GM23338 (cell line): ENCODE measurements around the gene HOXC5.

ENCODE experiments used
- CREB1 ChIP-seq: fragments of 250-450 bp; sonication (Bioruptor Pico); IDR thresholded peaks from 2 replicates; pipeline ENCODE4 v1.5.0; 2020; ENCODE audit warnings: low read depth, mild to moderate bottlenecking, moderate library complexity
- EZH2 ChIP-seq: fragments of 200-600 bp; sonication (generic); IDR thresholded peaks from one replicate; pipeline ENCODE4 v1.8.0; 2017; ENCODE audit warnings: antibody characterized with exemption, mild to moderate bottlenecking, low read depth; ENCODE audit not compliant: unreplicated experiment
- EZH2phosphoT487 ChIP-seq: fragments of 200-600 bp; sonication (generic); IDR thresholded peaks from one replicate; pipeline ENCODE4 v1.8.1; 2018; ENCODE audit warnings: antibody characterized with exemption; ENCODE audit not compliant: unreplicated experiment
- JUNB ChIP-seq: IDR thresholded peaks from one replicate; pipeline ENCODE4 v1.6.1; 2016; ENCODE audit warnings: antibody characterized with exemption; ENCODE audit not compliant: unreplicated experiment
- NANOG ChIP-seq: IDR thresholded peaks from 2 replicates; pipeline ENCODE4 v1.6.1; 2016; ENCODE audit warnings: antibody characterized with exemption, borderline replicate concordance
- POLR2AphosphoS5 ChIP-seq: IDR thresholded peaks from 2 replicates; pipeline ENCODE4 v1.6.1; 2016; ENCODE audit warnings: antibody characterized with exemption, low read depth
- STAT1 ChIP-seq: IDR thresholded peaks from one replicate; pipeline ENCODE4 v1.6.1; 2016; ENCODE audit warnings: antibody characterized with exemption; ENCODE audit not compliant: unreplicated experiment
- ZNF331 ChIP-seq: fragments of 250-450 bp; sonication (Bioruptor Pico); IDR thresholded peaks from 2 replicates; pipeline ENCODE4 v1.5.0; 2020; ENCODE audit warnings: low read depth, mild to moderate bottlenecking, moderate library complexity
- TF ChIP-seq, protein P1 (sequence below), 2 experiments: fragments of 200-600 bp in 1 of 2; sonication (generic) in 1 of 2; conservative IDR thresholded peaks; 2 replicates each; pipeline versions ENCODE4 v1.5.1 to v1.6.1; 2016 to 2017; ENCODE audit warnings: antibody characterized with exemption in 2 of 2, low read depth in 2 of 2, mild to moderate bottlenecking in 2 of 2, moderate library complexity in 1 of 2
- TF ChIP-seq, protein P2 (sequence below): IDR thresholded peaks from 2 replicates; pipeline ENCODE4 v1.6.1; 2016; ENCODE audit warnings: antibody characterized with exemption
- TF ChIP-seq, protein P3 (sequence below): IDR thresholded peaks from one replicate; pipeline ENCODE4 v1.6.1; 2018; ENCODE audit warnings: antibody characterized with exemption; ENCODE audit not compliant: unreplicated experiment
- TF ChIP-seq, protein P4 (sequence below): fragments of 250-450 bp; sonication (Bioruptor Pico); IDR thresholded peaks from 2 replicates; pipeline ENCODE4 v1.5.0; 2020; ENCODE audit warnings: mild to moderate bottlenecking, moderate library complexity

DNA sequence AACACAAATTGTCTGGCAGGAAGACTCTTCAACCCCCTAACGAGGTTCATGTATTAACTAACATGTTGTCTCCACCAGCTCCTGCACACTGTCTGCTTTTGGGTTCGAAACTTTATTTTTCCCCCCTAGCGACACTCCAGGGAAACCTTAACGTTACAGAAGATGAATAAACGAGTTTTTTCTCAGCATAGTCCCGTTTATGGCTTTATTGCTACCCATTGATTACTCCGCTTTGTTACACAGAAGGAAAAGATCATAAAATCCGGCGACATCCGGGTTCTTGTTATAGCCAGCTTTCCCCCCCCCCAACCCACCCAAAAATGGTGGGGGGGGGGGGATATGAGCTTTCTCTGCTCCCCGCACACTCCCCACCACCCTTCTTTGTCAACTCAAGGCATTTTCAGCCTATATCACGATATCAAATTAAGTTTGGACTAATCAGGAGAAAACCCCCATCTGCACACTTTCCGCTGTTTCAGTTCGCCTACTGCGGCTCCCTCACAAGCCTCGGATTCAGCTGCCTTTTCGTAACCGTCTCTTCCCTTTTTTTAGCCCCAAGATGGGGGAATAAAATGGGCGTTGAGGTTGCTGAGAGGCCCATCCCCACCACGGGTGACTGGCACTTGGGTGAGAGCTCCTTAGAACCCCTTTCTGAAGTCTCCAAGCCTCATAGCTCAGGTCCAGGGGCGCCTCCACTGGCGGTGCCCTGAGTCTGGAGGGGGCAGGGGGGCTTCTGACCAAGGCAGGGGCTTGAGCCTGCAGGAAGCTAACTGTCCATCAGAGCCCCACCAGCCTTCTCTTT, 6.0 kb upstream of the HOXC5 start:
- TF ChIP-seq, protein P1, sequence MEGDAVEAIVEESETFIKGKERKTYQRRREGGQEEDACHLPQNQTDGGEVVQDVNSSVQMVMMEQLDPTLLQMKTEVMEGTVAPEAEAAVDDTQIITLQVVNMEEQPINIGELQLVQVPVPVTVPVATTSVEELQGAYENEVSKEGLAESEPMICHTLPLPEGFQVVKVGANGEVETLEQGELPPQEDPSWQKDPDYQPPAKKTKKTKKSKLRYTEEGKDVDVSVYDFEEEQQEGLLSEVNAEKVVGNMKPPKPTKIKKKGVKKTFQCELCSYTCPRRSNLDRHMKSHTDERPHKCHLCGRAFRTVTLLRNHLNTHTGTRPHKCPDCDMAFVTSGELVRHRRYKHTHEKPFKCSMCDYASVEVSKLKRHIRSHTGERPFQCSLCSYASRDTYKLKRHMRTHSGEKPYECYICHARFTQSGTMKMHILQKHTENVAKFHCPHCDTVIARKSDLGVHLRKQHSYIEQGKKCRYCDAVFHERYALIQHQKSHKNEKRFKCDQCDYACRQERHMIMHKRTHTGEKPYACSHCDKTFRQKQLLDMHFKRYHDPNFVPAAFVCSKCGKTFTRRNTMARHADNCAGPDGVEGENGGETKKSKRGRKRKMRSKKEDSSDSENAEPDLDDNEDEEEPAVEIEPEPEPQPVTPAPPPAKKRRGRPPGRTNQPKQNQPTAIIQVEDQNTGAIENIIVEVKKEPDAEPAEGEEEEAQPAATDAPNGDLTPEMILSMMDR (conservative IDR thresholded peaks at IDR 0.05; ENCODE audit: low read depth in 2 of 2): no peak
- no peak for TF ChIP-seq NANOG
- no peak for TF ChIP-seq CREB1 (CRISPR knock-in tag)
- TF ChIP-seq POLR2AphosphoS5: no peak
- TF ChIP-seq, protein P2, sequence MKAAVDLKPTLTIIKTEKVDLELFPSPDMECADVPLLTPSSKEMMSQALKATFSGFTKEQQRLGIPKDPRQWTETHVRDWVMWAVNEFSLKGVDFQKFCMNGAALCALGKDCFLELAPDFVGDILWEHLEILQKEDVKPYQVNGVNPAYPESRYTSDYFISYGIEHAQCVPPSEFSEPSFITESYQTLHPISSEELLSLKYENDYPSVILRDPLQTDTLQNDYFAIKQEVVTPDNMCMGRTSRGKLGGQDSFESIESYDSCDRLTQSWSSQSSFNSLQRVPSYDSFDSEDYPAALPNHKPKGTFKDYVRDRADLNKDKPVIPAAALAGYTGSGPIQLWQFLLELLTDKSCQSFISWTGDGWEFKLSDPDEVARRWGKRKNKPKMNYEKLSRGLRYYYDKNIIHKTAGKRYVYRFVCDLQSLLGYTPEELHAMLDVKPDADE: no peak
- no peak for TF ChIP-seq EZH2phosphoT487
- no peak for TF ChIP-seq JUNB
- peak; percentile 60 for TF ChIP-seq EZH2
- TF ChIP-seq, protein P3, sequence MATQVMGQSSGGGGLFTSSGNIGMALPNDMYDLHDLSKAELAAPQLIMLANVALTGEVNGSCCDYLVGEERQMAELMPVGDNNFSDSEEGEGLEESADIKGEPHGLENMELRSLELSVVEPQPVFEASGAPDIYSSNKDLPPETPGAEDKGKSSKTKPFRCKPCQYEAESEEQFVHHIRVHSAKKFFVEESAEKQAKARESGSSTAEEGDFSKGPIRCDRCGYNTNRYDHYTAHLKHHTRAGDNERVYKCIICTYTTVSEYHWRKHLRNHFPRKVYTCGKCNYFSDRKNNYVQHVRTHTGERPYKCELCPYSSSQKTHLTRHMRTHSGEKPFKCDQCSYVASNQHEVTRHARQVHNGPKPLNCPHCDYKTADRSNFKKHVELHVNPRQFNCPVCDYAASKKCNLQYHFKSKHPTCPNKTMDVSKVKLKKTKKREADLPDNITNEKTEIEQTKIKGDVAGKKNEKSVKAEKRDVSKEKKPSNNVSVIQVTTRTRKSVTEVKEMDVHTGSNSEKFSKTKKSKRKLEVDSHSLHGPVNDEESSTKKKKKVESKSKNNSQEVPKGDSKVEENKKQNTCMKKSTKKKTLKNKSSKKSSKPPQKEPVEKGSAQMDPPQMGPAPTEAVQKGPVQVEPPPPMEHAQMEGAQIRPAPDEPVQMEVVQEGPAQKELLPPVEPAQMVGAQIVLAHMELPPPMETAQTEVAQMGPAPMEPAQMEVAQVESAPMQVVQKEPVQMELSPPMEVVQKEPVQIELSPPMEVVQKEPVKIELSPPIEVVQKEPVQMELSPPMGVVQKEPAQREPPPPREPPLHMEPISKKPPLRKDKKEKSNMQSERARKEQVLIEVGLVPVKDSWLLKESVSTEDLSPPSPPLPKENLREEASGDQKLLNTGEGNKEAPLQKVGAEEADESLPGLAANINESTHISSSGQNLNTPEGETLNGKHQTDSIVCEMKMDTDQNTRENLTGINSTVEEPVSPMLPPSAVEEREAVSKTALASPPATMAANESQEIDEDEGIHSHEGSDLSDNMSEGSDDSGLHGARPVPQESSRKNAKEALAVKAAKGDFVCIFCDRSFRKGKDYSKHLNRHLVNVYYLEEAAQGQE: no peak
- TF ChIP-seq, protein P4, sequence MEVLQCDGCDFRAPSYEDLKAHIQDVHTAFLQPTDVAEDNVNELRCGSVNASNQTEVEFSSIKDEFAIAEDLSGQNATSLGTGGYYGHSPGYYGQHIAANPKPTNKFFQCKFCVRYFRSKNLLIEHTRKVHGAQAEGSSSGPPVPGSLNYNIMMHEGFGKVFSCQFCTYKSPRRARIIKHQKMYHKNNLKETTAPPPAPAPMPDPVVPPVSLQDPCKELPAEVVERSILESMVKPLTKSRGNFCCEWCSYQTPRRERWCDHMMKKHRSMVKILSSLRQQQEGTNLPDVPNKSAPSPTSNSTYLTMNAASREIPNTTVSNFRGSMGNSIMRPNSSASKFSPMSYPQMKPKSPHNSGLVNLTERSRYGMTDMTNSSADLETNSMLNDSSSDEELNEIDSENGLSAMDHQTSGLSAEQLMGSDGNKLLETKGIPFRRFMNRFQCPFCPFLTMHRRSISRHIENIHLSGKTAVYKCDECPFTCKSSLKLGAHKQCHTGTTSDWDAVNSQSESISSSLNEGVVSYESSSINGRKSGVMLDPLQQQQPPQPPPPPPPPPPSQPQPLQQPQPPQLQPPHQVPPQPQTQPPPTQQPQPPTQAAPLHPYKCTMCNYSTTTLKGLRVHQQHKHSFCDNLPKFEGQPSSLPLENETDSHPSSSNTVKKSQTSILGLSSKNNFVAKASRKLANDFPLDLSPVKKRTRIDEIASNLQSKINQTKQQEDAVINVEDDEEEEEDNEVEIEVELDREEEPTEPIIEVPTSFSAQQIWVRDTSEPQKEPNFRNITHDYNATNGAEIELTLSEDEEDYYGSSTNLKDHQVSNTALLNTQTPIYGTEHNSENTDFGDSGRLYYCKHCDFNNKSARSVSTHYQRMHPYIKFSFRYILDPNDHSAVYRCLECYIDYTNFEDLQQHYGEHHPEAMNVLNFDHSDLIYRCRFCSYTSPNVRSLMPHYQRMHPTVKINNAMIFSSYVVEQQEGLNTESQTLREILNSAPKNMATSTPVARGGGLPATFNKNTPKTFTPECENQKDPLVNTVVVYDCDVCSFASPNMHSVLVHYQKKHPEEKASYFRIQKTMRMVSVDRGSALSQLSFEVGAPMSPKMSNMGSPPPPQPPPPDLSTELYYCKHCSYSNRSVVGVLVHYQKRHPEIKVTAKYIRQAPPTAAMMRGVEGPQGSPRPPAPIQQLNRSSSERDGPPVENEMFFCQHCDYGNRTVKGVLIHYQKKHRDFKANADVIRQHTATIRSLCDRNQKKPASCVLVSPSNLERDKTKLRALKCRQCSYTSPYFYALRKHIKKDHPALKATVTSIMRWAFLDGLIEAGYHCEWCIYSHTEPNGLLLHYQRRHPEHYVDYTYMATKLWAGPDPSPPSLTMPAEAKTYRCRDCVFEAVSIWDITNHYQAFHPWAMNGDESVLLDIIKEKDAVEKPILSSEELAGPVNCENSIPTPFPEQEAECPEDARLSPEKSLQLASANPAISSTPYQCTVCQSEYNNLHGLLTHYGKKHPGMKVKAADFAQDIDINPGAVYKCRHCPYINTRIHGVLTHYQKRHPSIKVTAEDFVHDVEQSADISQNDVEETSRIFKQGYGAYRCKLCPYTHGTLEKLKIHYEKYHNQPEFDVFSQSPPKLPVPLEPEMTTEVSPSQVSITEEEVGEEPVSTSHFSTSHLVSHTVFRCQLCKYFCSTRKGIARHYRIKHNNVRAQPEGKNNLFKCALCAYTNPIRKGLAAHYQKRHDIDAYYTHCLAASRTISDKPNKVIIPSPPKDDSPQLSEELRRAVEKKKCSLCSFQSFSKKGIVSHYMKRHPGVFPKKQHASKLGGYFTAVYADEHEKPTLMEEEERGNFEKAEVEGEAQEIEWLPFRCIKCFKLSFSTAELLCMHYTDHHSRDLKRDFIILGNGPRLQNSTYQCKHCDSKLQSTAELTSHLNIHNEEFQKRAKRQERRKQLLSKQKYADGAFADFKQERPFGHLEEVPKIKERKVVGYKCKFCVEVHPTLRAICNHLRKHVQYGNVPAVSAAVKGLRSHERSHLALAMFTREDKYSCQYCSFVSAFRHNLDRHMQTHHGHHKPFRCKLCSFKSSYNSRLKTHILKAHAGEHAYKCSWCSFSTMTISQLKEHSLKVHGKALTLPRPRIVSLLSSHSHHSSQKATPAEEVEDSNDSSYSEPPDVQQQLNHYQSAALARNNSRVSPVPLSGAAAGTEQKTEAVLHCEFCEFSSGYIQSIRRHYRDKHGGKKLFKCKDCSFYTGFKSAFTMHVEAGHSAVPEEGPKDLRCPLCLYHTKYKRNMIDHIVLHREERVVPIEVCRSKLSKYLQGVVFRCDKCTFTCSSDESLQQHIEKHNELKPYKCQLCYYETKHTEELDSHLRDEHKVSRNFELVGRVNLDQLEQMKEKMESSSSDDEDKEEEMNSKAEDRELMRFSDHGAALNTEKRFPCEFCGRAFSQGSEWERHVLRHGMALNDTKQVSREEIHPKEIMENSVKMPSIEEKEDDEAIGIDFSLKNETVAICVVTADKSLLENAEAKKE (CRISPR knock-in tag): no peak
- no peak for TF ChIP-seq STAT1
- no peak for TF ChIP-seq ZNF331 (CRISPR knock-in tag)
